ENCODE data around the gene S100A16. TPM values are rescaled to one million over a fixed set of nuclear protein-coding genes. Genes with fewer than 3 reads are reported as not detected.

The S100A16 gene, protein sequence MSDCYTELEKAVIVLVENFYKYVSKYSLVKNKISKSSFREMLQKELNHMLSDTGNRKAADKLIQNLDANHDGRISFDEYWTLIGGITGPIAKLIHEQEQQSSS
- total RNA-seq (not detected), polyA plus RNA-seq (not detected), total RNA-seq (0 to 0.26 (median 0.07) reads per million in 6 experiments)

DNA sequence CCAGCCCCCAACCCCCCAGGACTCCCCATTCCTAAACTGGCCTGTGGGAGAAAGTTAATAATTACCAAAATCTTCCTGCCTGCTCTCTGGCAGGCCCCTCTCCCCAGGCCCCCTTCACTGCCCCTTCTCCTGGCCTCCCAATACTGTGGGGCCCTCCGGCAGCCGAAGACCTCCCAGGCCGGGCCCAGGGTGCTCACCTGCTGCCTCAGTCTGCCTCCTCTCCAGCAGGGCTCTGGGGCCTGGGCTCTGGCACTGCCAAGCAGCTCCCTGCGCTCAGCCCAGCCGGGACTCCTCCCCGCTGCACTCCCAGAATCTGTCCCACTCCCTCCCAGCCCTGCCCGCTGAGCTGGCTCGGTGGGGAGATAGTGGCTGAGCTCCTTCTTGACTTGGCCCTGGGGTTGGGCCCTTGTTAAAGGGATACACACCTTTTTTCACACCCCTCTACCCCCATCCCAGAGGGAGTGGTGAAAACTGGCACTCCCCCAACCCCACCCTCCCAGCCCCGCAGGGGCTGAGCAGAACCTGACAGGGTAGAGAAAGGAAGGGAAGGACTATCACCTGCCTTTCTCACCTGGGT is at the start of gene S100A16:
Gene S100A16, minus strand, starts transcription at position 383 of the 577 bp plus-strand sequence. CDS start 4,986 bp downstream, outside the sequence.
- H3K9me3 Mint-ChIP-seq: no peaks in the 10 kb centered on the region
- H3K4me3 Mint-ChIP-seq: no peak within 1 kb of the TSS
- no peaks in the 10 kb centered on the region for H3K27me3 Mint-ChIP-seq
- H3K36me3 Mint-ChIP-seq: no peaks in the 10 kb centered on the region
- POLR2A ChIA-PET: no interaction called here
- no peak for ATAC-seq
- H3K4me1 Mint-ChIP-seq: peaks cover 0 to 5% (median 0%) of the 10 kb centered on the region in 4 donors
- no peak for DNase-seq
- H3K27ac Mint-ChIP-seq: peak within 1 kb of the TSS in 2 of 10 donors; percentile 21 to 37

DNA sequence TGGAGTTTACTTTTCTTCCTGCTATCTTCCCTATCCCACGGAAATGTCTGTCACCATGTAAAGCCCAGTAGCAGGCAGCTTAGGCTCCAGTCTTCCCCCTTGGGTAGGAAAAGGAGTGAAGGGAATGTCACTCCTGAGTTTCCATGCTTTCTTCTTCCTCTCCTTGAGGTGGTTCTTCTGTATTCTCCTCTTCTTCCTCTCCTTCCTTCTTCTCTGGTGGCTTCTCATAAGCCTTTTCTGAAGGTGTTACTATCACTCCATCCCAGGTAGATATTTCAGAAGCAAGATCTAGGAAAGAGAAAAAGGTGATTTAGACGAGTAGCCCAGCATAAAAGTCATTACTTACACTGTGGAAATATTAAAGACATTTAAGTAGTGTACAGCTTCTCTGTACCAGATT is 49.3 kb upstream of the S100A16 start:
- Mint-ChIP-seq H3K27me3 (no peaks in the 10 kb centered on the region), H3K4me3 (peak overlapping the region in 1 of 10 donors; percentile 24), H3K36me3 (peaks cover 0 to 70% (median 21%) of the 10 kb centered on the region in 3 donors), H3K27ac (peak overlapping the region in 3 of 10 donors; percentile 1 to 55 (median 20)), H3K4me1 (peaks cover 0 to 21% (median 12%) of the 10 kb centered on the region in 4 donors), H3K9me3 (no peaks in the 10 kb centered on the region)
- ATAC-seq (no peak), DNase-seq (no peak)
- POLR2A ChIA-PET: interaction anchor here (0.9 to 1.5 kb wide), 2 partner anchors 9 to 28 kb away, joined by 3 to 7 read pairs; partner anchors contain the start of genes CHTOP and ILF2

DNA sequence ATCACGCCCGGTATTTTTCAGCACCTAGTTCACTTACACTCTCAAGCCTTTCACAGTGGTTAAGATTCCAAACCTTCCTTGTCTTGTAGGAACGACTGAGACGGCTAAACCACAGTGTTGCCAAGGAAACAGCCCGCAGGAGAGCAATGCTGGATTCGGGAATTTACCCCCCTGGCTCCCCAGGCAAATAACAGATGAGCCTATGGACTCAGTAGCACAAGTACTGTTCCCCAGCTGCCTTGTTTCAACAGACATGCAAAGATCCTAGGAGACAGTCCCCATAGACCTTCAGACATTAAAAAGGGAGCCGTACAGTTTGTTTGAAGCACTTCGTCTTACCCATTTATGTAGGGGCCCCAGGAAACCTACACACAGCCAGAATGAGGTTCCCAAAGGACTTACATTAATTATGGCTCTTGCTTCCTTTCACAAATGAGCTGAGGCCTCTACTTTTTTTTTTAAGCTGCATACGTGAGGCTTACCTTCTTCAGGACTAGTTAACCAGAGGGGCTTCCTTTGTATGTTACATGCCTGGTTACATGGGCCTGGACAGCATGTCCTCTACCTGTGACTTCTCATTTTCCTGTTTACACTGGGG is 48.3 kb upstream of the S100A16 start:
- POLR2A ChIA-PET: interaction anchor here (0.6 to 1.5 kb wide), 3 partner anchors 13 to 70 kb away, joined by 3 to 7 read pairs (median 4); partner anchors contain the start of gene CHTOP
- H3K4me3 Mint-ChIP-seq: peak overlapping the region in 7 of 10 donors; percentile 6 to 64 (median 47)
- H3K27ac Mint-ChIP-seq: peak overlapping the region in 6 of 10 donors; percentile 49 to 78 (median 54)
- H3K4me1 Mint-ChIP-seq: peaks cover 0 to 20% (median 12%) of the 10 kb centered on the region in 4 donors
- DNase-seq (no peak), ATAC-seq (no peak)
- H3K36me3 Mint-ChIP-seq: peaks cover 0 to 59% (median 18%) of the 10 kb centered on the region in 3 donors
- H3K9me3 Mint-ChIP-seq: no peaks in the 10 kb centered on the region
- no peaks in the 10 kb centered on the region for H3K27me3 Mint-ChIP-seq

DNA sequence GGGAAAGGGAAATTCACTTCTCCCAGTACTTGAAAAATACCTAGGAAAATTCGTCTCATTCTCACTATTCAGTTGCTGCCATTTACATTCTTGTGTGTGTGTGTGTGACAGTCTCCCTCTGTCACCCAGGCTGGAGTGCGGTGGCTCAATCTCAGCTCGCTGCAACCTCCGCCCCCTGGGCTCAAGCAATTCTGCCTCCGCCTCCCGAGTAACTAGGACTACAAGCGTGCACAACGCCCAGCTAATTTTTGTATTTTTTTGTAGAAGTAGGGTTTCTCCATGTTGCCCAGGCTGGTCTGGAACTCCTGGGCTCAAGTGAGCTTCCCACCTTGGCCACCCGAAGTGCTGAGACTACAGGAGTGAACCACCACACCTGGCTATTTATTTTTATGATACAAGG is 46.7 kb upstream of the S100A16 start:
- ATAC-seq (no peak), DNase-seq (no peak)
- peaks cover 0 to 21% (median 12%) of the 10 kb centered on the region in 4 donors for H3K4me1 Mint-ChIP-seq
- POLR2A ChIA-PET: interaction anchor here (0.8 to 2.7 kb wide), 8 partner anchors 7 to 124 kb away, joined by 4 to 34 read pairs (median 8); partner anchors contain the start of genes CHTOP, ILF2 and S100A6
- H3K27ac Mint-ChIP-seq: peak overlapping the region in 9 of 10 donors; percentile 11 to 96 (median 86)
- H3K36me3 Mint-ChIP-seq: peaks cover 0 to 44% (median 13%) of the 10 kb centered on the region in 3 donors
- peak overlapping the region; percentile 88 to 98 (median 96) for H3K4me3 Mint-ChIP-seq
- no peaks in the 10 kb centered on the region for H3K9me3 Mint-ChIP-seq
- H3K27me3 Mint-ChIP-seq: no peaks in the 10 kb centered on the region

DNA sequence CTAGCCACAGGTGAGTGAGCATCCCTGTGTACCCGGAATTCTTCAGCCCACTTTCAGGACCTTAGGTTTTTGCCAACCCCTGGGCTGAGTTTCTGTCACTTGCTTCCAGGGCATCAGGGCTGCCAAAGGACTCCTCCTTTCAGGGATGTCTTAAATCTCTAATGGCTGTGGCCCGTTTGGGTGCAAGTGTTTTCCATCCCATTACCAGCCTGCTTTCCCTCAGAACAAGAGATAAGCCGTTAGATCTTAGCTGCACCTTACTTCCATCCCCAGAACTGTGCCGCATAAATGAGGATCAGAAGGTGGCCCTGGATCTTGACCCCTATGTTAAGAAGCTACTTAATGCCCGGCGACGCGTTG is 46.2 kb upstream of the S100A16 start:
- Mint-ChIP-seq H3K4me3 (peak overlapping the region; percentile 88 to 98 (median 96)), H3K27me3 (no peaks in the 10 kb centered on the region), H3K4me1 (peaks cover 0 to 21% (median 12%) of the 10 kb centered on the region in 4 donors), H3K27ac (peak overlapping the region; percentile 88 to 97 (median 95)), H3K36me3 (peaks cover 0 to 39% (median 11%) of the 10 kb centered on the region in 3 donors), H3K9me3 (no peaks in the 10 kb centered on the region)
- DNase-seq (no peak), ATAC-seq (no peak)
- POLR2A ChIA-PET: interaction anchor here (0.7 to 2.7 kb wide), 12 partner anchors 8 to 304 kb away, joined by 3 to 34 read pairs (median 6); partner anchors contain the start of genes CHTOP, ILF2, INTS3 and S100A6

DNA sequence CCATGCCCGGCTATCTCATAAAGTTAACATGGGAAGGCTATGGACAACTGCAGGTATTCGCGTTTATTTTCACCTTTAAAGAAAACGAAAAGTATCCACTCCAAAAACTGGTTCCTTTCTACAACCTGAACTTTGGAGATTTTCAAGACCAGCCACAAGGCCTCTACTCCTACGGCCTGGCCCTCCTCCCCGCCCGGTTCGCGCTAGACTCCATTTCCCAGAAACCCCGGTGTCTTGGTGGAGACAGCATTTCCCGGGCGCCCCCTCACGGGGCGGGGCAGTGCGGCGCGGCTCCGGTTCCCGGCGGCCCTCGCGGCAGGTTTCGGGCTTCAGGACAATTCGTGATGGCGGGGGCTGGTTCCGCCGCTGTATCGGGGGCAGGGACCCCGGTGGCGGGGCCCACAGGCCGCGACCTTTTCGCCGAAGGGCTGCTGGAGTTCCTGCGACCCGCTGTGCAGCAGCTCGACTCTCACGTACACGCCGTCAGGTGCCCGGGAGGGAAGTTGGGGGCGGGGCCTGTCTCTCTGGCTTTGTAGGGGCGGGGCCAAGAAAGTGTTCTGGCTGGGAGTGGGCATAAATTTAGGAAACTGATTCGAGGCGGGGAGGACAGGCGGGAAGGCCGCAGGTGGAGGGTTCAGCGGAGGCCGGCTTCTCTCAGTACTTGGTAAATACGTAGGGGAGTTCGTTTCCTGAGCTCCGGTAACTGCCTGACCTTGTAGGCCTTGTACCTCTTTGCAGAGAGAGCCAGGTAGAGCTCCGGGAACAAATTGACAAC is 45.6 kb upstream of the S100A16 start, which contains the start of gene SNAPIN:
Gene SNAPIN, plus strand, starts transcription at position 304 of the 775 bp plus-strand sequence. Its CDS starts 41 bp downstream, at position 345.
- no peaks in the 10 kb centered on the region for H3K9me3 Mint-ChIP-seq
- DNase-seq (peak; percentile 81 to 94 (median 86)), ATAC-seq (peak; percentile 97 to 98)
- H3K4me3 Mint-ChIP-seq: peak within 1 kb of the TSS; percentile 88 to 98 (median 96)
- H3K27me3 Mint-ChIP-seq: no peaks in the 10 kb centered on the region
- peaks cover 0 to 33% (median 9%) of the 10 kb centered on the region in 3 donors for H3K36me3 Mint-ChIP-seq
- H3K27ac Mint-ChIP-seq: peak within 1 kb of the TSS; percentile 88 to 97 (median 95)
- POLR2A ChIA-PET: interaction anchor here (0.7 to 2.7 kb wide), 11 partner anchors 8 to 305 kb away, joined by 3 to 34 read pairs (median 6); partner anchors contain the start of genes CHTOP, ILF2, INTS3 and S100A6
- H3K4me1 Mint-ChIP-seq: peaks cover 0 to 21% (median 12%) of the 10 kb centered on the region in 4 donors

DNA sequence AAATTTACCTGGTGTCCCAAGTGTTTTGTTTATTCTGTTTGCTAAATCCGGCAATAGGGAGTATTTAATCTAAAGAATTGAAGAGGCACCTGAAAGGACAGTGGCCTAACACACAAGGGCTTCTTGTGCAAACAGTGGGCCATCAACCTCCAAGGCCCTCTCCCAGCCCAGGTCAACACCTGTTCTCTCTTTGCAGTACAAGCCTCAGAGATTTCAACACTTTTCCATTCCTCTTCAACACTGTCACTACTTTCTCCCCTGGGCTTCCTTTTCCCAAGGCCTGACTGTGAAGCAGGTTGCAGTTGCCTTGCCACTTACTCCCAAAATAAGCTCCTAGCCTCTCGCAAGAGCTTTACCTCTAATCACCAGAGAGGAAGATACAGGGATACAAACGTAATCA is 42.4 kb upstream of the S100A16 start:
- DNase-seq: no peak
- ATAC-seq: no peak
- no peak overlapping the region for H3K4me3 Mint-ChIP-seq
- no peaks in the 10 kb centered on the region for H3K9me3 Mint-ChIP-seq
- H3K27ac Mint-ChIP-seq: peak overlapping the region in 1 of 10 donors; percentile 52
- H3K4me1 Mint-ChIP-seq: peaks cover 1 to 23% (median 15%) of the 10 kb centered on the region in 4 donors
- H3K36me3 Mint-ChIP-seq: peaks cover 0 to under 1% (median 0%) of the 10 kb centered on the region in 3 donors
- POLR2A ChIA-PET: interaction anchor here (1.9 kb wide), 1 partner anchor 21 kb away, joined by 11 read pairs; no protein-coding TSS in a partner anchor
- no peaks in the 10 kb centered on the region for H3K27me3 Mint-ChIP-seq

DNA sequence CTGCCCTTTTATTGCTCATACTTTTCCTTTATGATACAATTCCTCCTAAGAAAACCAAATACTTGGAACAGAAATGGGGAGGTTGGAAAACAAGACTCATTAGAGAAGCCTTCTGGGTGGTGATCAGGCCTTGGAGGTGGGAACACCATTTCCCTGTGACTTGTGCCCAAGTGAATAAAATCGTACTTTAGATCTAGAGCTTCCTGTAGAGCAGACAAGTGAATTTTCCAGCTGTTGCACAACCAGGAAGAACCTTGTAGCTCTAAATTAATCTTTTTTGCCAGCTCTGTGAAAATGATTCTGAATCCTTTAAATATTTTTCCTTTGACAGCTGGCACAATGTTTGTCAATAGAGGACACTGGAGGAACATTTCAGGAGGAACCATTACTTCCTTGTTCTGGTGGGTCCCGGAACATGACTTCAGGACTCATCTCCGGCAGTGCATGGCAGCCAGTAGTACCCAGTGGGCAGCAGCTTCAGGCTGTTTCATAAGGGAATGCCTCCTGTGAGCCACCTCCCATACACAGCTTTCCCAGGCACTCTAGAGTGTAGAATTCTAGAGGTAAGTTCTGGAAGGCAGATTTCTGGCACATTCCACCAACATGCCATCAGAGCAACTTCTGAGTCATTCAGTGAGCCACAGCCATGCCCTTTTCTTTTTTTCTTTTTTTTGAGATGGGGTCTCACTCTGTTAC is 40.0 kb upstream of the S100A16 start:
- no peaks in the 10 kb centered on the region for H3K27me3 Mint-ChIP-seq
- no peaks in the 10 kb centered on the region for H3K9me3 Mint-ChIP-seq
- H3K36me3 Mint-ChIP-seq: no peaks in the 10 kb centered on the region
- POLR2A ChIA-PET: interaction anchor here (0.7 to 10.4 kb wide), 5 partner anchors 9 to 1604 kb away, joined by 3 to 85 read pairs (median 3); partner anchors contain the start of genes CHTOP and ILF2
- DNase-seq (no peak), ATAC-seq (no peak)
- peak overlapping the region in 3 of 10 donors; percentile 7 to 71 (median 56) for H3K27ac Mint-ChIP-seq
- H3K4me3 Mint-ChIP-seq: no peak overlapping the region
- H3K4me1 Mint-ChIP-seq: peaks cover 14 to 30% (median 26%) of the 10 kb centered on the region in 4 donors

DNA sequence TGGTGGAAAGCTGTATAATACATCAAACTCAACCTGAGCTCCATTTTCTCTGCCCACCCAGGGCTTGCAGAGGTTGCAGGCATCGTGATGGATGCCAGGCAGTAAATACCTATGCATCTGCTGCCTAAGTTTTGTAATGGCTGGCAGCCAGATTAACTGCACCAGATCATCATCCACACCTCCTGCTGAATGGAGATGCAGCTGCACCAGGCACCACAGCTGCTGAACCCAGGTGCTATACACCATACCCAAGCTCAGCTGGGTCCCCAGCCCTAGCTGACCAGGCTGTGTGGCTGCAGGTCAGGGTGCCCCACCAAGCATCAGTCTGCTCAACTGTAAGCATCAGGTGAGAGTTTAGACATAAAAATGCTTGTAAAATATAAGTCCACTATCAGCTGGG is 38.8 kb upstream of the S100A16 start:
- Mint-ChIP-seq H3K9me3 (no peaks in the 10 kb centered on the region), H3K4me1 (peaks cover 22 to 42% (median 37%) of the 10 kb centered on the region in 4 donors), H3K27me3 (no peaks in the 10 kb centered on the region), H3K36me3 (peaks cover 0 to 7% (median 1%) of the 10 kb centered on the region in 3 donors), H3K4me3 (no peak overlapping the region), H3K27ac (no peak overlapping the region)
- no peak for DNase-seq
- POLR2A ChIA-PET: interaction anchor here (0.7 to 10.4 kb wide), 6 partner anchors 8 to 20 kb away, joined by 3 to 85 read pairs (median 4); partner anchors contain the start of genes CHTOP and ILF2
- no peak for ATAC-seq

DNA sequence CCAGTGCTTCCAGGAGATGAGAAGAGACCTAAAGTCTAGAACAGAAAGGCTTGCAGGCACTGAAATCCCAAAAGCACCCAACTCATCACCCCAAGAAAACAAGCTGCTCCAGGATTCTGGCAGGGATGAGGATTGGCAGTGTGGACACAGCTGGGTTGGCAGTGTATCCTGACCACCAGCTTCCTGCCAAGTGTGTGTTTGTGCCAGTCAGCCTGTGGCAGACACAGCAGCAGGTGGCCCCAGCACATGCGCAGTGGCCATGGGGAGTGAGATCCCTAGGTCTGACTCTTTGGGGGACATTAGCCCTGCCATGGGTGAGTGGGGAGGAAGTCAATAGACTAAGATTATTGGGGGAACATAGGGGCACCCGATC is 36.9 kb upstream of the S100A16 start:
- peaks cover 32 to 58% (median 55%) of the 10 kb centered on the region in 4 donors for H3K4me1 Mint-ChIP-seq
- no peaks in the 10 kb centered on the region for H3K27me3 Mint-ChIP-seq
- H3K9me3 Mint-ChIP-seq: no peaks in the 10 kb centered on the region
- peak; percentile 42 to 45 for ATAC-seq
- peaks cover 8 to 26% (median 13%) of the 10 kb centered on the region in 3 donors for H3K36me3 Mint-ChIP-seq
- DNase-seq: no peak
- H3K4me3 Mint-ChIP-seq: peak overlapping the region; percentile 61 to 91 (median 83)
- H3K27ac Mint-ChIP-seq: peak overlapping the region; percentile 71 to 97 (median 94)
- POLR2A ChIA-PET: interaction anchor here (0.7 to 10.4 kb wide), 8 partner anchors 9 to 114 kb away, joined by 3 to 85 read pairs (median 10); partner anchors contain the start of genes CHTOP, ILF2, INTS3 and NPR1

Data from naive thymus-derived CD8-positive, alpha-beta T cell (primary cell).